K562 (cell line): Measurements from ENCODE around the gene AGPAT3. TPM values are rescaled to one million over a fixed set of nuclear protein-coding genes. Genes with fewer than 3 reads are reported as not detected.

Source experiments
- ATAC-seq: fragments of 200-7000 bp; cut with Tn5 transposase; 3 replicates; pipeline ENCODE4 v1.9.1; 2020; ENCODE audit warnings: moderate library complexity
- BruUV-seq: library from RNA; stranded (reverse); fragments of 400-500 nt; replicated peaks from 2 replicates; lab custom pipeline; 2021; lab: Mats Ljungman, UMichigan
- CTCF ChIA-PET: fragments of 300-600 bp; formaldehyde crosslinking; extraction: SDS; loops from one replicate; lab custom pipeline; 2021; ENCODE audit warnings: low intra/inter-chr PET ratio; lab: Yijun Ruan, JAX
- POLR2A ChIA-PET: fragments of 300-600, 350-650 bp; sonication (Branson Sonifier 250); formaldehyde crosslinking; extraction: SDS; loops from one replicate; lab custom pipeline; 2021; ENCODE audit warnings: antibody characterized with exemption, inconsistent platforms; lab: Yijun Ruan, JAX
- DNase-seq, 4 experiments: peaks; one replicate each; pipeline versions ENCODE4 v3.0.0 to v3.0.0-alpha.2; 2011 to 2018; ENCODE audit warnings: low spot score in 3 of 4, mixed read lengths in 3 of 4; ENCODE audit errors: extremely low read depth in 1 of 4
- FAIRE-seq: peaks from 2 replicates; lab custom pipeline; 2011; peaks lifted over from hg19 to GRCh38; lab: Jason Lieb, UNC
- H2AFZ ChIP-seq: 2 replicates; pipeline ENCODE4 v1.6.0; 2011; ENCODE audit warnings: low read depth, low read length, control low read depth, inconsistent platforms
- H3K27ac ChIP-seq: fragments of 200-600 bp; 3 replicates; pipeline ENCODE4 v1.8.0; 2011; ENCODE audit warnings: low read depth, mild to moderate bottlenecking, control low read depth, inconsistent platforms, low read length, moderate library complexity, mixed read lengths; ENCODE audit errors: extremely low read depth
- H3K27me3 ChIP-seq, 2 experiments: fragments of 300-600 bp in 1 of 2; 2 replicates in 1 of 2; 3 replicates in 1 of 2; pipeline versions ENCODE4 v1.6.0 to v1.8.0; 2011; ENCODE audit warnings: inconsistent platforms in 2 of 2, low read length in 2 of 2, mild to moderate bottlenecking in 1 of 2, mixed read lengths in 1 of 2, moderate library complexity in 1 of 2; ENCODE audit not compliant: control insufficient read depth in 2 of 2, insufficient read depth in 2 of 2
- H3K36me3 ChIP-seq: fragments of 300-600 bp; 3 replicates; pipeline ENCODE4 v1.8.0; 2011; ENCODE audit warnings: mild to moderate bottlenecking, low read length, inconsistent platforms; ENCODE audit not compliant: control insufficient read depth, insufficient read depth
- H3K4me1 ChIP-seq, 2 experiments: fragments of 200-600 bp in 1 of 2; replicated peaks in 1 of 2; 2 replicates in 1 of 2; 3 replicates in 1 of 2; pipeline versions ENCODE4 v1.5.1 to v1.8.0; 2011; ENCODE audit warnings: inconsistent platforms in 2 of 2, low read length in 2 of 2, mild to moderate bottlenecking in 1 of 2, mixed read lengths in 1 of 2, moderate library complexity in 1 of 2; ENCODE audit not compliant: control insufficient read depth in 2 of 2, insufficient read depth in 2 of 2
- H3K4me2 ChIP-seq: 2 replicates; pipeline ENCODE4 v1.6.1; 2011; ENCODE audit warnings: low read length, control low read depth, inconsistent platforms, mixed read lengths; ENCODE audit not compliant: insufficient read depth
- H3K4me3 ChIP-seq: fragments of 200-600 bp; sonication (generic), shearing (Covaris generic); 2 replicates; pipeline ENCODE4 v1.5.1; 2016; ENCODE audit warnings: control low read depth, inconsistent platforms
- H3K79me2 ChIP-seq: fragments of 200-600 bp; 3 replicates; pipeline ENCODE4 v1.8.0; 2011; ENCODE audit warnings: low read length, inconsistent platforms; ENCODE audit not compliant: control insufficient read depth, insufficient read depth
- H3K9ac ChIP-seq, 2 experiments: 2 replicates each; pipeline versions ENCODE4 v1.6.0 to v1.6.1; 2011; ENCODE audit warnings: low read depth in 2 of 2, low read length in 2 of 2, control low read depth in 1 of 2, inconsistent platforms in 1 of 2, mild to moderate bottlenecking in 1 of 2, mixed read lengths in 1 of 2; ENCODE audit not compliant: insufficient read depth in 1 of 2
- H3K9me1 ChIP-seq: one replicate; pipeline ENCODE4 v1.6.0; 2011; ENCODE audit warnings: inconsistent platforms, mild to moderate bottlenecking, low read length, moderate library complexity; ENCODE audit not compliant: control insufficient read depth, insufficient read depth
- H3K9me3 ChIP-seq: replicated peaks from 2 replicates; pipeline ENCODE4 v1.5.1; 2011; ENCODE audit warnings: low read depth, low read length, inconsistent platforms; ENCODE audit not compliant: control insufficient read depth, insufficient read depth
- H4K20me1 ChIP-seq: replicated peaks from 2 replicates; pipeline ENCODE4 v1.6.1; 2011; ENCODE audit warnings: low read length, inconsistent platforms, mixed read lengths; ENCODE audit not compliant: control insufficient read depth, insufficient read depth
- BRD9 ChIP-seq: fragments of 450-650 bp; IDR thresholded peaks from 2 replicates; pipeline ENCODE4 v1.6.1; 2018; ENCODE audit warnings: low read depth; ENCODE audit not compliant: partially characterized antibody
- CBX5 ChIP-seq: IDR thresholded peaks from 2 replicates; pipeline ENCODE4 v1.6.1; 2014; ENCODE audit warnings: low read depth, borderline replicate concordance
- MAFK ChIP-seq: IDR thresholded peaks from 2 replicates; pipeline ENCODE4 v1.6.1; 2011; ENCODE audit warnings: low read length, improper control_type of control experiment
- NR4A1 ChIP-seq, 2 experiments: fragments of 250-450 bp in 1 of 2; fragments of 450-650 bp in 1 of 2; sonication (Bioruptor Pico) in 1 of 2; IDR thresholded peaks; 2 replicates each; pipeline versions ENCODE4 v1.4.0 to v1.6.1; 2016 to 2020; ENCODE audit warnings: mild to moderate bottlenecking in 2 of 2, missing compliant biosample characterization in 1 of 2, missing genetic modification characterization in 1 of 2, moderate library complexity in 1 of 2
- PCBP1 ChIP-seq: fragments of 200-400 bp; formaldehyde crosslinking; IDR thresholded peaks from 2 replicates; pipeline ENCODE4 v1.6.1; 2018; ENCODE audit warnings: mild to moderate bottlenecking, low read depth, low read length; ENCODE audit not compliant: poor library complexity, severe bottlenecking
- PTRF ChIP-seq: fragments of 450-650 bp; IDR thresholded peaks from 2 replicates; pipeline ENCODE4 v1.6.1; 2016; ENCODE audit warnings: mild to moderate bottlenecking, missing genetic modification characterization, missing compliant biosample characterization
- SMAD2 ChIP-seq: fragments of 150-350 bp; IDR thresholded peaks from 2 replicates; pipeline ENCODE4 v1.6.1; 2014; ENCODE audit warnings: low read depth, mild to moderate bottlenecking, low read length
- SMARCB1 ChIP-seq: IDR thresholded peaks from 2 replicates; pipeline ENCODE4 v1.6.1; 2011; ENCODE audit warnings: improper control_type of control experiment, low read depth; ENCODE audit not compliant: insufficient read length
- ZBTB5 ChIP-seq: fragments of 450-650 bp; IDR thresholded peaks from 2 replicates; pipeline ENCODE4 v1.6.1; 2017; ENCODE audit warnings: antibody characterized with exemption
- ZNF592 ChIP-seq: fragments of 450-650 bp; IDR thresholded peaks from 2 replicates; pipeline ENCODE4 v1.6.1; 2017; ENCODE audit warnings: antibody characterized with exemption, mild to moderate bottlenecking
- ZNF740 ChIP-seq, 3 experiments: fragments of 200-800 bp in 1 of 3; sonication (Bioruptor generic) in 1 of 3; sonication (generic) in 1 of 3; formaldehyde crosslinking in 1 of 3; IDR thresholded peaks; 2 replicates each; pipeline versions ENCODE4 v1.6.1 to v1.8.0; 2016 to 2022; ENCODE audit warnings: mild to moderate bottlenecking in 2 of 3, missing compliant biosample characterization in 2 of 3, missing genetic modification characterization in 2 of 3, missing genetic modification reagents in 1 of 3
- WGBS: fragments of 100-300 bp; shearing (Covaris generic); methylation state at CpG from one replicate; pipeline ENCODE4 v1.1.6; 2016; ENCODE audit warnings: low coverage, mixed read lengths; ENCODE audit not compliant: insufficient coverage; ENCODE audit errors: missing lambda C conversion rate; 5-methylcytosine and 5-hydroxymethylcytosine counted together
- in situ Hi-C: fragments of 300-500 bp; cut with MboI; formaldehyde crosslinking; loops from 4 replicates; pipeline ENCODE4 v1.15.0; 2018; ENCODE audit warnings: inconsistent platforms, mixed read lengths
- intact Hi-C: fragments of 100-400 bp; cut with micrococcal nuclease; formaldehyde crosslinking; loops from 2 replicates; pipeline ENCODE4 v1.14.2; 2022
- polyA plus RNA-seq, 8 experiments: library from polyadenylated mRNA; depleted of rRNA in 4 of 8; stranded (reverse) in 5 of 8; unstranded in 3 of 8; fragments of >200 nt; fragmentation: Nextera tagmentation in 2 of 8; fragmentation: Illumina TruSeq in 1 of 8; extraction: Ambion mirVana in 2 of 8; extraction: Trizol in 1 of 8; gene quantifications; 2 replicates each; pipeline versions ENCODE4 v1.2.1 to v1.2.3, GENCODE V29; 2011 to 2014; ENCODE audit warnings: inconsistent platforms in 1 of 8, missing spikeins in 1 of 8
- total RNA-seq, 7 experiments: library from RNA; depleted of rRNA in 6 of 7; stranded (reverse); fragments of >200 nt in 6 of 7; fragmentation: Illumina TruSeq in 2 of 7; extraction: Trizol in 2 of 7; gene quantifications; 2 replicates each; pipeline versions ENCODE4 v1.2.1 to v1.2.3, GENCODE V29; 2011 to 2021; ENCODE audit warnings: low replicate concordance in 1 of 7

The AGPAT3 gene
- total and polyA plus RNA-seq, 9 of the 15 experiments (the other 6 are each of a cell fraction or from before 2014, with no cell fraction given) = 1.5 to 88.4 (median 35.7) TPM

DNA sequence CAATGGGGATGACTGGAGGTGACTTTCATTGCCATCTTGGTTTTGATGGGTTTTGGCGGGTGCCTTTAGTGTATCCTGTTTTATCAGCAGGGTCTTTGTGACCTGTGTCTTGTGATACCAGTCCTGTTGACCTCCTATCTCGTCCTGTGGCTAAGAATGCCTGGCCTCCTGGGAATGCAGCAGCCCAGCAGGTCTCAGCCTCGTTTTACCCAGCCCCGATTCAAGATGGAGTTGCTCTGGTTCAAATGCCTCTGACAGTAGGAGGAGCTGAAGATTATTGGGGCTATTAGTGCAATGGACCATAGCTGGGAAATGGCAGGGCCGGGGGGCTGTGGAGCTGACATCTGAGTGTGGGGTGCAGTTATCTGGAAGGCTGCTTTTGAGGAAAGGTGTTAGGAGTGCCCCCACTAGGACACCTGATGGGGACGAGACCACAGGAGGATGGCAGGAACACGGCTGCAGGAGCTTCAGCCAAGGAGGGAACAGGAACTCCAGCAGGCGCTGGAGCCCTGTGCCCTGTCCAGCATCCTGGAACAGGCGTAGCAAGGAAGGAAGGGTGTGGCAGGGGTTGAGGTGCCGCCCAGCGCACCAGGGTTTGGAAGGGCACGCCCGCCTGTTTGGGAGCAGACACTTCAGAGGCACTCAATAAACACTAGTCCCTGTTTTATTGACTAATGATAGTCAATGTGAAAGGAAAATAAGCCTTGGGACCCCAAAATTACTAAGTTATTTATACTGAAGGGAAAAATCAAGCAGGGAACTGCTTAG, 15.3 kb upstream of the AGPAT3 start:
- POLR2A ChIA-PET = interaction anchor here (0.6 to 1.0 kb wide), 3 partner anchors 16 to 1049 kb away, joined by 3 read pairs; no protein-coding TSS in a partner anchor
- Histone ChIP-seq H3K9me3 (peaks cover 18% of the 10 kb centered on the region), H3K9ac (no peak overlapping the region), H3K4me1 (peaks cover 10 to 22% of the 10 kb centered on the region in 2 experiments), H3K9me1 (no peaks in the 10 kb centered on the region), H2AFZ (no peak overlapping the region), H3K27ac (no peak overlapping the region), H3K36me3 (no peaks in the 10 kb centered on the region), H3K79me2 (no peaks in the 10 kb centered on the region), H3K4me2 (no peak overlapping the region), H3K27me3 (no peaks in the 10 kb centered on the region), H3K4me3 (no peak overlapping the region), H4K20me1 (no peaks in the 10 kb centered on the region)
- no peak for TF ChIP-seq CBX5
- TF ChIP-seq SMAD2 = no peak
- no peak for TF ChIP-seq ZNF740 (CRISPR knock-in tag; IDR thresholded peaks at IDR 0.05)
- TF ChIP-seq ZNF740 (tag; IDR thresholded peaks at IDR 0.05) = 0 out of 4 replicates have a peak, but pooled peaks of 1 of the 2 experiments have one; percentile 26
- TF ChIP-seq ZBTB5 = no peak
- no peak for TF ChIP-seq PCBP1
- TF ChIP-seq PTRF (tag) = peak; percentile 22; the same call in 1 of the 2 replicates
- no peak for TF ChIP-seq NR4A1 (CRISPR knock-in tag; IDR thresholded peaks at IDR 0.05)
- TF ChIP-seq NR4A1 (tag; IDR thresholded peaks at IDR 0.05) = 0 out of 2 replicates have a peak, but pooled peaks have one; percentile 26
- no peak for TF ChIP-seq BRD9
- TF ChIP-seq SMARCB1 = no peak
- TF ChIP-seq ZNF592 = peak; percentile 74
- TF ChIP-seq MAFK = no peak
- no peak for DNase-seq
- intact Hi-C loops (no loop called here), in situ Hi-C loops (no loop called here)
- 63% methylated on average over 13 of the region's 13 CpGs for WGBS
- no peak for FAIRE-seq
- no peak for ATAC-seq
- no TSS peak for BruUV-seq
- CTCF ChIA-PET = no interaction called here
